ENCODE results near the gene EFCC1.

The EFCC1 gene

DNA sequence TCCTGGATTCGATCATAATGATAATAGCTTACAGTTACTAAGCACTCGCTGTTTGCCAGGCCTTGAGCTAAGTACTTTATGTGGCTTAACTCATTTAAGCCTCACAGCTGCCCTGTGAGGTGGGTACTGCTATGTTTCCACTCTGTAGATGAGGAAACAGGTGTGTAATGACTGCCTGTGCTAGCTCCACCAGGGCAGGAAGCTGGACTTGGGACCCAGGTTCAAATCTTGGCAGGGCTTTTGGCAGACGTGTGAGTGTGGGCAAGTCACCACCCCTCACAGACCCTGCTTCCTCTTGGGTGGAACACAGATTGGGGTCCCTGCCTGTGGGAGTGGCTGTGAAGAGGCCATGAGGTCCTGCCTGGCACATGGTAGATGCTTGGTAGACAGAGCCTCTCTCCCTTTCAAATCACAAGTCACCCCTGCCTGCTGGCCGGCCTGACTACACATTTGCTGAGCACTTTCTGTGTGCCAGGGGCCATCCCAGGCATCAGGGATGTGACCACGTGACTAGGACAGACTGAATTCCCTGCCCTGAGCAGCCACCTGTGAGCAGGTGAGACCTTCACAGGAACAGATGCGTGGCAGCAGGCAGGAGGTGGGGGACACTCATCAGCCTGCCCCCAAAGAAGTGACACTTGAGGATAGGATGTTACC is 3.7 kb downstream of the EFCC1 start:
- no peak overlapping the region for H3K27ac ChIP-seq
- POLR2A ChIA-PET (ENCODE audit: low non-redundant PET), result no interaction called here
- TF ChIP-seq, protein P1, sequence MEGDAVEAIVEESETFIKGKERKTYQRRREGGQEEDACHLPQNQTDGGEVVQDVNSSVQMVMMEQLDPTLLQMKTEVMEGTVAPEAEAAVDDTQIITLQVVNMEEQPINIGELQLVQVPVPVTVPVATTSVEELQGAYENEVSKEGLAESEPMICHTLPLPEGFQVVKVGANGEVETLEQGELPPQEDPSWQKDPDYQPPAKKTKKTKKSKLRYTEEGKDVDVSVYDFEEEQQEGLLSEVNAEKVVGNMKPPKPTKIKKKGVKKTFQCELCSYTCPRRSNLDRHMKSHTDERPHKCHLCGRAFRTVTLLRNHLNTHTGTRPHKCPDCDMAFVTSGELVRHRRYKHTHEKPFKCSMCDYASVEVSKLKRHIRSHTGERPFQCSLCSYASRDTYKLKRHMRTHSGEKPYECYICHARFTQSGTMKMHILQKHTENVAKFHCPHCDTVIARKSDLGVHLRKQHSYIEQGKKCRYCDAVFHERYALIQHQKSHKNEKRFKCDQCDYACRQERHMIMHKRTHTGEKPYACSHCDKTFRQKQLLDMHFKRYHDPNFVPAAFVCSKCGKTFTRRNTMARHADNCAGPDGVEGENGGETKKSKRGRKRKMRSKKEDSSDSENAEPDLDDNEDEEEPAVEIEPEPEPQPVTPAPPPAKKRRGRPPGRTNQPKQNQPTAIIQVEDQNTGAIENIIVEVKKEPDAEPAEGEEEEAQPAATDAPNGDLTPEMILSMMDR (conservative IDR thresholded peaks at IDR 0.05; ENCODE audit: low read depth), result no peak
- DNase-seq (ENCODE audit: low spot score), result no peak
- CTCF ChIA-PET, result interaction anchor here (0.5 to 1.8 kb wide), 2 partner anchors 12 to 387 kb away, joined by 3 to 9 read pairs; no protein-coding TSS in a partner anchor

DNA sequence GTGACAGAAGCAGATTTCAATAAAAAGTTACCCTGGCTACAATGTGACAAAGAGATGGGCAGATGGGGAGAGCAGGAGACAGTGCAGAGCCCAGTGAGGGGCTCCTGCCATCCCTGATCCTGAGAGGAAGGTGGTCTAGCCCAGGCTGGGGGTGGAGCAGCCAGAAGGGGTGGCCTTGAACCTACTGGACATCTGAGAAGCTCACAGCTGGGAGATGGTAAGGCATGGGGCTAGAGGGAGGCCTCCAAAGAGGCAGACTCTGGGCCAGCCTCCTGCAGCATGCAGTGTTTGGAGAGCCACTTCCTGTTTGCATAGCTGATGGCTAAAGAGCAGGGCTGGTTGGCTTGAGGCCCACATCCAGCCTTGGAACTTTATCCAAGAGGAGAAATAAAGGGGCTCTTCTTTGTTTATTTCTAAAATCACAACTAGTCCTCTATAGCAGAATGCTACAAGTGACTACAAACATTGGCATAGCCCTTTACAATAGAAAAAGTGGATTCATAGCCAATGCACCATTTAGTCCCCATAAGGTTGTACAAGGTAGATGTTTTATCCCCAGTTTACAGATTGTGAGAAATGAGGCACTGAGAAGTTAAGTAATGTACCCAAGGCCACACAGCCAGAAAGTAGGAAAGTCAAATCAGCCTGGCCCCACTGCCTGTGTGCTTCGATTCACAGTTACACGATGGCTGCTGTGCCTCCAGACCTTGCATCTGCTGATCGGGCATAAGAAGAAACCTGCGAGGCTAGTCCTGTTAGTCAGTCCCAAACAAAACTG is 4.6 kb downstream of the EFCC1 start:
- CTCF ChIA-PET, result no interaction called here
- TF ChIP-seq, protein P1 (conservative IDR thresholded peaks at IDR 0.05; ENCODE audit: low read depth), result no peak

DNA sequence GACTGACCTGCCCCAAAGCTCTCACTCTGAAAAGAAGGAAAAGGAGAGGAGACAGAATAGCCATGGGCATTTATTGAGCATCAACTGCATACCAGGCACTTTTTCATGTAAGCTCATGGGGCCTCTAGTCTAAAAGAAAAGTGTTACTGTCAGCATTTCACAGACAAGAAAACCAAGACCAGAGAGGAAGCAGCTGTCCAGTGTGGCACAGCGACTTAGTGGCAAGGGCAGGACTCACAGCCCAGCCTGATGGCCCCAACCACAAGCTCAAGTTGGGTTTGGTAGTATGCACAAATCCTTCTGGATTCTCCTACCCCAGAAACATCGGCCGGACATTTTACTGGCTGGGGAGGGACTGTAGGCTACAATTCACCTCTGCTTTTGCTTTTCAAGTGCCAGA is 5.8 kb downstream of the EFCC1 start:
- DNase-seq (ENCODE audit: low spot score), result no peak
- no peak overlapping the region for H3K27ac ChIP-seq
- TF ChIP-seq, protein P1 (conservative IDR thresholded peaks at IDR 0.05; ENCODE audit: low read depth), result no peak
- CTCF ChIA-PET, result interaction anchor here (0.7 kb wide), 1 partner anchor 9 kb away, joined by 3 read pairs; no protein-coding TSS in a partner anchor
- POLR2A ChIA-PET (ENCODE audit: low non-redundant PET), result no interaction called here

More for the DNA sequence above, 4.6 kb downstream of the EFCC1 start:
- POLR2A ChIA-PET (ENCODE audit: low non-redundant PET), result no interaction called here
- no peak overlapping the region for H3K27ac ChIP-seq
- DNase-seq (ENCODE audit: low spot score), result no peak

GRCh38 chr3:129007792-129008191 is 6.7 kb downstream of the EFCC1 start:
- ChIA-PET CTCF (no interaction called here), POLR2A (ENCODE audit: low non-redundant PET) (interaction anchor here (0.6 kb wide), 1 partner anchor 37 kb away, joined by 8 read pairs; no protein-coding TSS in a partner anchor)
- DNase-seq (ENCODE audit: low spot score), result no peak
- TF ChIP-seq, protein P1 (conservative IDR thresholded peaks at IDR 0.05; ENCODE audit: low read depth), result no peak
- H3K27ac ChIP-seq, result no peak overlapping the region

DNA sequence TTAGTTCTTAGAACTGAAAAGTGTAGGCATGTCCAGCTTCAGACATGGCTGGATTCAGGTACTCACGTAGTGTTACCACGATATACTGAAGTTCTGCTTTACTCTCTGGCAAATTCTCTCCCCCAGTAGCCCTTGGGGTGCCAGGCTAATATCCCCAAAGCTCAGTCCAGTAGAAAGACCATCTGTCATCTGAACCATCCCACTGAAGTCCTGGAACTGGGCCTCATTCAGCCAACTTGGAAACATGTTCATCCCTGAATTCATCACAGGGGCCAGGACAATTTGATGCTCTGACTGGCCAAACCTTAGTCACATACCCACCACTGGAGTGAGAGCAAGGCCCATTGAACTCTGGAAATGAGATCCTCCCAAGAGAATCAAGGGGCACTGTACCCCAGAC is 8.2 kb downstream of the EFCC1 start:
- H3K27ac ChIP-seq, result no peak overlapping the region
- ChIA-PET CTCF (interaction anchor here (0.5 to 1.6 kb wide), 3 partner anchors 14 to 37 kb away, joined by 3 to 8 read pairs (median 4); no protein-coding TSS in a partner anchor), POLR2A (ENCODE audit: low non-redundant PET) (interaction anchor here (0.6 kb wide), 1 partner anchor 145 kb away, joined by 4 read pairs; no protein-coding TSS in a partner anchor)
- no peak for DNase-seq (ENCODE audit: low spot score)
- TF ChIP-seq, protein P1 (conservative IDR thresholded peaks at IDR 0.05; ENCODE audit: low read depth), result no peak

DNA sequence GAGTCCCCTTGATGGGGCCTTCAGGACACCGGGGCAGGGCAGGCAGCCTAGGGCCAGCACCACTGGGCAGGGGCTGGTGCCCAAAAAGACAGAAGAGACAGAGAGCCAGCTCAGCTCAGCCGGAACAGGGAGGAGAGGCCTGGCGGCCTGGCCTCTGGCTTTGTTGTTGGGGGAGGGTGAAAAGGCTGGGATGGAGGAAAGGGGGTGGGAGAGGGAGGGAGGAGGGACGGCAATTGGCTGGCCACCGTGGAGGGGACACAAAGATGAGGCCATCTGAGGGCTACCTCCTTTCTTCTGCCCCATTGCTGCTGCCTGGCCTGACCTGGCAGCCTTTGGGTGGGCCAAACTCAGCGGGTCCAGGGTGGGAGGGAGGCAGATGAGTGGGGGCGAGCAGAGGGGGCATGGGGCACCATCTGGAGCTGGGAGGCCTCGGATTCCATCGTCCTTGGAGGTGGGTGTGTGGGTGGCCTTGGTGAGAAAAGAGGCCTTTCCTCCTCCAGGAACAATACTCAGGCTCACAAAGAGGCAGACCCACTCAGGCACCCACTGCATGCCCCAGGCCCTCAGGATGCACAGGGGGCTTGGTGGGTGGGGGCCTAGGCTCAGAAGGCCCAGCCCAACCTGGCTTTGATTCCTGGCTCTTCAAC is 9.3 kb downstream of the EFCC1 start:
- CTCF ChIA-PET, result interaction anchor here (1.6 kb wide), 1 partner anchor 17 kb away, joined by 4 read pairs; no protein-coding TSS in a partner anchor
- DNase-seq (ENCODE audit: low spot score), result no peak
- POLR2A ChIA-PET (ENCODE audit: low non-redundant PET), result interaction anchor here (1.0 kb wide), 1 partner anchor 17 kb away, joined by 3 read pairs; no protein-coding TSS in a partner anchor
- H3K27ac ChIP-seq, result no peak overlapping the region
- TF ChIP-seq, protein P1 (conservative IDR thresholded peaks at IDR 0.05; ENCODE audit: low read depth), result no peak
